HG02610 (cell line): ENCODE results near the gene CLK3.
"Not testable (repeated sequence)": the region's sequence is repeated elsewhere in the genome, so short reads cannot be mapped to it uniquely, and the experiment has no call there.

ENCODE experiments used
- ATAC-seq: cut with Tn5 transposase; IDR thresholded peaks from one replicate; pipeline ENCODE4 v1.9.1; 2021; ENCODE audit warnings: mild to moderate bottlenecking, moderate library complexity; ENCODE audit not compliant: unreplicated experiment

CLK3 gene

GRCh38 chr15:74620636-74621545 is 5.3 kb downstream of the CLK3 start:
- ATAC-seq = no peak

DNA sequence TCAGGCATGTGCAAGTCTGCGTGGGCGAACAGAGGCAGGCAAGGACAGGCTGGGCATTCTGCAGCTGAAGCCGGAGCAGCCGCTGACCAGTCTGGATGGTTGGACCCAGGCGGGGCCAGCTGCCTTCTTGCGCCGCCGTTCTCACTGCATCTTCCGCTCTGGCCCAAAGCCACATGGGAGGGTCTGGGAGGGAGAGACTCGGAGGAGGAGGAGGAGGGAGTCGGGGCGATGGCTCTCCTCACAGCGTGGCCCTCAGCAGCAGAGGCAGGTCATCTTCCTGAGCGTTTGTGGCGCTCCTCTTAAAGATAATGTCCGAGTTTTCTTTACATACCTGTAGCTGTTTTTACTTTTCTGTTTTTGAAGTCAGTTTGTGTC is 5.9 kb downstream of the CLK3 start:
- ATAC-seq = no peak

DNA sequence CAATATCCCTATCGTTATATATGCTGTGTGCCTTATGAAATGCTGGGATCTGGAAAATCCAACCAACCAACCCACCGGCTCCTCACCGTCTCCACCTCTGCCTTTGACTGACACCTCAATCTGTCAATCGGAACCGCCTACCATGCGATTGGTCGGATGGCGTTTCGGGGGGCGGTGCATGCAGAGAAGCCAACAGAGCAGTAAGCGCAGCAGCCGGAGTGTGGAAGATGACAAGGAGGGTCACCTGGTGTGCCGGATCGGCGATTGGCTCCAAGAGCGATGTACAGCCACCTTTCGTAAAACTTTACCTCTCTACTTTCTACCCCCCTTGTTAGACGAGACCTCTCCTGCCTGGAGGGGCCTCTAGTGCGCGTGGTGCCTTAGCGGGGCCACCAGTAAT is 6.3 kb downstream of the CLK3 start:
- ATAC-seq = no peak

DNA sequence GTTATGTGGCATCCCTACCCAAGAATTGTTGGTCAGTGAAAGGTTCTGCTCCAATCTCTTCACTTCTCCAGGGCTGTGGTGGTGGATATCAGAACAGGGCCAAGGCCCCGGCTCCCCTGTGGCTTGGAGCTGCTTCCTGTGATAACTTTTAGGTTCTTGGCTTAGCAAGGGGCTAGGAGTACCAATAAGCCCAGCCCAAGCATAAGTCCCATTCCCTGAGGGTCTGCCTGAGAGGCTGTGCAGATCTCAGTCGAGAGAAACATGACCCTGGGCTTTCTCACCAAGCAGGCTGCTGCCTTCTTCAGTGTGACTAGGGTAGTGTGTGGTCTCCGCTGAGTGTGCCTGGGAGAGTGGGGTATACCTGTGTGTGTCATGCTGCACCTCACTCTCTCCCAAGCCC is 7.1 kb downstream of the CLK3 start:
- no peak for ATAC-seq

DNA sequence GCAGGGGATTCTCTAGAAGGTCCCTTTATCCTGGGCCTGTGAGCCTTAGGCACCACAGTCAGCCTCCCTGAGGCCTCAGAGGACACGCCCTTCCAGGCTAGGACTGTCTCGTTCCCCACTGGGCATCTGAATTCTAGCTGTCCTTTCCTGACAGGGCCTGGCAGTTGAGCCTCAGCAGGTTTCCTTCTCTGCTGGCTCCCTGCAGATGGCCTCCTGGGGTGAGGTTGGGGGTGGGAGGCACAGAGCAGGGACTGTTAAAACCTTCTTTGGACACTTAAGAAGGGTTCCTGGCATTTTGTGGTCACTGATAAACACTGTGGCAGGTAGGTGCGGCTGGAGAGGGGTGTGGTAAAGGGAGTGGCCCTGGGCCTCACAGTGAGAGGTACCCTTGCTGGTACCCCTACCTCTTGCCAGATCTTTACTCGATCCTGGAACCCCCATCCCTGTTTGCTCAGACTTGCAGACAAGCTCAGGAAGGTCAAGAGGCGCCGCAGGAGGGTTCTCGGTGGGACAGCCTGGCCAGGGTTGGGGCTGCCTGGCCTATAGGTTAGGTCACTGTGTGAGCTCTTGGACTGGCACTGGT is 8.5 kb downstream of the CLK3 start:
- ATAC-seq = no peak

- ATAC-seq = no peak
Measured at GRCh38 chr15:74625693-74626092, 10.1 kb downstream of the CLK3 start.

- no peak for ATAC-seq
Measured at GRCh38 chr15:74626336-74626735, 10.7 kb downstream of the CLK3 start.

GRCh38 chr15:74626752-74627692 is 11.4 kb downstream of the CLK3 start:
- no peak for ATAC-seq

DNA sequence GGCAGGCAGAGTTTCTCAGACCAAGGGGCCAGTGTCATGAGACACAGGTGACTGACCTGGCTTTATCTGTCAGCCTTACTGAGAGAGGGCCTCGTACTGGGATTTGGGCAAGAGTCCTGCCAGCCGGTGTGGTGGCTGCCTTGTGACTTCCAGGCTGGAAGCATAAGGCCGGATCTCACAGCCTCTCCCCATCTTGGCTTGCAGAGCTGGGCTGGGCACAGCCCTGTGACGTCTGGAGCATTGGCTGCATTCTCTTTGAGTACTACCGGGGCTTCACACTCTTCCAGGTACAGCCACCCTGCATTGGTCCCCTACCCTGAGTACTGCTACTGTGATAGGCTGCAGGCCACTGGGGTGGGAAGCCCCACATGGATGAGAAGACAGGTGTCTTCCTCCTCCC is 12.1 kb downstream of the CLK3 start:
- ATAC-seq = no peak

DNA sequence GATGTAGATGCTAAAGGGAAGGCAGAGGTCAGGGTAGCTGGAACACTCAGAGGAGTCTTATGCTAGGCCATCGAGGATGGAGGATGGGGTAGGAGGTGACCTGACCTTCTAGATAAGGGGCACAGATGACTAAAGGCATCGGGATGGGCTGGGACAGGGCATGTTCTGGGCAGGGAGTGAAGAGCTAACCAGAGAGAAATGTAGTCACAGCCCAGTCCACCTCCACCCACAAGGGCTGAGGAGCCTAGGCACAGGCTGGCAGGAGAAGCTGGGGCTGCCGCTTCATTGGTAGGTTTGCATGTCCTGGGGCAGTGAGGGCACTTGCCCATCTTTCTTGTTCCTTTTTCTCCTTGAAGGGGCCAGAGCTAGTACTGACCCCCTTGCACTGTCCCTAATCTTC is 12.6 kb downstream of the CLK3 start:
- no peak for ATAC-seq

- no peak for ATAC-seq
Measured at GRCh38 chr15:74628949-74629348, 13.3 kb downstream of the CLK3 start.

DNA sequence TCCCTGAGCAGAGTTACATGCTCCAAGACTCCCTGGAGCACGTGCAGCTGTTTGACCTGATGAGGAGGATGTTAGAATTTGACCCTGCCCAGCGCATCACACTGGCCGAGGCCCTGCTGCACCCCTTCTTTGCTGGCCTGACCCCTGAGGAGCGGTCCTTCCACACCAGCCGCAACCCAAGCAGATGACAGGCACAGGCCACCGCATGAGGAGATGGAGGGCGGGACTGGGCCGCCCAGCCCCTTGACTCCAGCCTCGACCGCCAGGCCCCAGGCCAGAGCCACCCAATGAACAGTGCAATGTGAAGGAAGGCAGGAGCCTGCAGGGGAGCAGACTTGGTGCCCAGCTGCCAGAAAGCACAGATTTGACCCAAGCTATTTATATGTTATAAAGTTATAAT is 14.1 kb downstream of the CLK3 start:
- ATAC-seq = not testable (repeated sequence)

GRCh38 chr15:74630284-74631086 is 14.8 kb downstream of the CLK3 start:
- no peak for ATAC-seq

DNA sequence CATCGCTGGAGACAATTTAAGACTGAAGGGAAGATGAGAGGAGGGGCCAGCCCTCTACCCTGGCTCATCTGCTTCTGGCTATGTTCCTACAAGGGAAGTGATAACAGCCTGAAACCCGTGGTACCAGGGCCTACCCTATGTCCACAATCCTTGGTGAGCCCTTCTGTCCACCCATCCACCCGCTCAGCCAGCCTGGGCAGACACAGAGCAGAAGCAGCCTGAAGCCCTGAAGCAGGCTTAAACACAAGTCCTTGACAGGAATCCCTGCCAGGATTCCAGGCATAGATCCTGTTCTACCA is 15.4 kb downstream of the CLK3 start:
- ATAC-seq = no peak

GRCh38 chr15:74631408-74631807 is 15.8 kb downstream of the CLK3 start:
- no peak for ATAC-seq

GRCh38 chr15:74631935-74632560 is 16.4 kb downstream of the CLK3 start:
- ATAC-seq = no peak

- ATAC-seq = no peak
Measured at GRCh38 chr15:74632601-74633000, 17.0 kb downstream of the CLK3 start.

- no peak for ATAC-seq
Measured at GRCh38 chr15:74633781-74634180, 18.1 kb downstream of the CLK3 start.

DNA sequence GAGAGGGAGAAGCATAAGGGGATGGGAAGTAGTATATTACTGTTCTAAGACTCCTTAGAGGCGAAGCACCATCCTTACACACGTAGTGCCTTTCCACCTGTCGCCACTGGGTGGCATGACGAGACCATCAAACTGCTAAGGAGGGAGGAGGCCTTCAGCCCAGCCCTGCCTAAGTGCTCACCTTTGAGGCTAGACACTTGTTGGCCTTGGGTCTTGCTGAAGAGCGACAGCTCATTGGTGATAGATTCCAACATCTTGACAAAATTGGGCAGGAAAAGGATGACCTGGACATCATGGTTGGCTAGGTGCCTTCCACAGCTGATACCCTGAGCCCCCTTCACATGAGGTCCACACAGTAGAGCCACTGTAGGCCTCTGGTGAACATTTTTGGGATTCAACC is 19.6 kb downstream of the CLK3 start:
- peak; percentile 47 for ATAC-seq

- ATAC-seq = no peak
Measured at GRCh38 chr15:74636984-74637383, 21.3 kb downstream of the CLK3 start.
